Measurements from ENCODE around the gene SPATS2L.

SPATS2L gene

GRCh38 chr2:200399046-200399445 lies 92.6 kb downstream of the SPATS2L start:
- Histone ChIP-seq H3K36me3 (ENCODE audit: control insufficient read depth in 2 of 2, insufficient read depth in 1 of 2, low read length in 2 of 2) (no peaks in the 10 kb centered on the region), H3K4me3 (ENCODE audit: low read depth, low read length) (no peak overlapping the region), H3K9me3 (ENCODE audit: control insufficient read depth, insufficient read depth, low read depth, low read length) (no peaks in the 10 kb centered on the region), H3K27ac (ENCODE audit: extremely low read depth, low read depth, low read length) (no peak overlapping the region), H3K4me1 (ENCODE audit: control insufficient read depth, insufficient read depth, low read length) (0 out of 2 replicates have a peak, but pooled peaks cover 2% of the 10 kb centered on the region)
- no peak for TF ChIP-seq ZNF362 (tag by site-specific recombination; IDR thresholded peaks at IDR 0.05)
- 0 out of 2 replicates have a peak, but pooled peaks have one; percentile 20 for TF ChIP-seq ZNF146 (tag by site-specific recombination; IDR thresholded peaks at IDR 0.05)
- ChIA-PET CTCF (no interaction called here), POLR2A (no interaction called here)

- H3K4me3 ChIP-seq (ENCODE audit: low read depth, low read length): no peak overlapping the region
- 0 out of 2 replicates have a peak, but pooled peaks cover 2% of the 10 kb centered on the region for H3K4me1 ChIP-seq (ENCODE audit: control insufficient read depth, insufficient read depth, low read length)
- no peaks in the 10 kb centered on the region for H3K9me3 ChIP-seq (ENCODE audit: control insufficient read depth, insufficient read depth, low read depth, low read length)
- H3K27ac ChIP-seq (ENCODE audit: extremely low read depth, low read depth, low read length): no peak overlapping the region
- ChIA-PET POLR2A (no interaction called here), CTCF (no interaction called here)
- TF ChIP-seq ZFHX2 (tag by site-specific recombination; conservative IDR thresholded peaks at IDR 0.05): no peak
- no peak for TF ChIP-seq ZBTB17 (tag by site-specific recombination; IDR thresholded peaks at IDR 0.05)
- TF ChIP-seq ZNF433 (tag by site-specific recombination; IDR thresholded peaks at IDR 0.05; ENCODE audit: low read depth): no peak
- no peak for TF ChIP-seq ZNF792 (tag by site-specific recombination; IDR thresholded peaks at IDR 0.05)
- TF ChIP-seq ZNF366 (tag by site-specific recombination; conservative IDR thresholded peaks at IDR 0.05): no peak
- no peak for TF ChIP-seq ZNF76 (tag by site-specific recombination; IDR thresholded peaks at IDR 0.05; ENCODE audit: borderline replicate concordance, low read depth)
- TF ChIP-seq ZNF768 (tag by site-specific recombination; IDR thresholded peaks at IDR 0.05): no peak
- TF ChIP-seq ZNF48 (tag by site-specific recombination; IDR thresholded peaks at IDR 0.05): no peak
- TF ChIP-seq INSM2 (tag by site-specific recombination; IDR thresholded peaks at IDR 0.05): no peak
- TF ChIP-seq ELK4 (IDR thresholded peaks at IDR 0.05; ENCODE audit: borderline replicate concordance, low read depth, low read length): no peak
- no peak for TF ChIP-seq SP2 (tag by site-specific recombination; IDR thresholded peaks at IDR 0.05)
- TF ChIP-seq GLIS2 (tag by site-specific recombination; IDR thresholded peaks at IDR 0.05): no peak
- no peak for TF ChIP-seq ZBTB1 (tag by site-specific recombination; IDR thresholded peaks at IDR 0.05)
- no peak for TF ChIP-seq ZNF155 (tag by site-specific recombination; IDR thresholded peaks at IDR 0.05)
- no peak for TF ChIP-seq ZNF548 (tag by site-specific recombination; IDR thresholded peaks at IDR 0.05)
- no peak for TF ChIP-seq ZNF777 (tag by site-specific recombination; IDR thresholded peaks at IDR 0.05; ENCODE audit: borderline replicate concordance)
- no peak for TF ChIP-seq WT1 (tag by site-specific recombination; IDR thresholded peaks at IDR 0.05)
- no peaks in the 10 kb centered on the region for H3K36me3 ChIP-seq (ENCODE audit: control insufficient read depth in 2 of 2, insufficient read depth in 1 of 2, low read length in 2 of 2)
These were observed 93.1 kb downstream of the SPATS2L start for GRCh38 chr2:200399636-200400035.

GRCh38 chr2:200403814-200404213 lies 97.3 kb downstream of the SPATS2L start:
- no peaks in the 10 kb centered on the region for H3K36me3 ChIP-seq (ENCODE audit: control insufficient read depth in 2 of 2, insufficient read depth in 1 of 2, low read length in 2 of 2)
- no peak overlapping the region for H3K4me3 ChIP-seq (ENCODE audit: low read depth, low read length)
- POLR2A ChIA-PET: no interaction called here
- peak; percentile 36; the same call in 1 of the 2 replicates for TF ChIP-seq PRDM1 (tag by site-specific recombination; IDR thresholded peaks at IDR 0.05)
- TF ChIP-seq ZNF518A (tag by site-specific recombination; conservative IDR thresholded peaks at IDR 0.05; ENCODE audit: low read depth): no peak
- H3K4me1 ChIP-seq (ENCODE audit: control insufficient read depth, insufficient read depth, low read length): peaks cover 6% of the 10 kb centered on the region; the same call in 1 of the 2 replicates
- CTCF ChIA-PET: no interaction called here
- H3K9me3 ChIP-seq (ENCODE audit: control insufficient read depth, insufficient read depth, low read depth, low read length): no peaks in the 10 kb centered on the region
- H3K27ac ChIP-seq (ENCODE audit: extremely low read depth, low read depth, low read length): no peak overlapping the region

Data from HEK293 (cell line).